ENCODE measurements around the gene RNF13.

The RNF13 gene

DNA sequence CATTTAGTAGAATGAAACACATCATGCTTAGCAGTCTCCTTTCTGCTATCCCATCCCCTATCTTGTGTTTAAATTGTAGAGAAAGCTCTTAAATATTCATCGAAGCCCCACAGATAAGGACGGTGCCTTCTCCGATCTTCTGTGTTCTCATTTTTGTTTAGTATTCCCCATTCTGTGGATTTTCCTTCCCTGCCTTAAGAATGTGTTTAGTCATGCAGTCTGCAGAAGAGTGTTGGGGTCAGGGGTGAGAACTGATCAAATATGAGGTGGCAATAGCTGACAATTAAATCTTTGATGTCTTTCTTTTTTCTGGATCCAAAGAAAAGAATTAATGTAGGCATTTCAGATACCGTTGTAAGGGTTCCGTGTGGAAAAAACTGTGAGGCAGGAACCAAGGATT, 11.4 kb upstream of the RNF13 start:
- Histone ChIP-seq H3K4me3 (ENCODE audit: low read depth in 1 of 2, low read length in 2 of 2) (no peak overlapping the region), H3K9ac (ENCODE audit: low read length) (no peak overlapping the region), H3K27me3 (ENCODE audit: control insufficient read depth in 1 of 2, insufficient read depth in 2 of 2, low read length in 2 of 2) (no peaks in the 10 kb centered on the region), H3K9me3 (ENCODE audit: low read length) (no peaks in the 10 kb centered on the region), H3K36me3 (ENCODE audit: insufficient read depth, low read length) (no peaks in the 10 kb centered on the region), H3K4me1 (ENCODE audit: insufficient read depth, low read length) (no peaks in the 10 kb centered on the region), H3K27ac (ENCODE audit: low read depth, low read length) (no peak overlapping the region)

DNA sequence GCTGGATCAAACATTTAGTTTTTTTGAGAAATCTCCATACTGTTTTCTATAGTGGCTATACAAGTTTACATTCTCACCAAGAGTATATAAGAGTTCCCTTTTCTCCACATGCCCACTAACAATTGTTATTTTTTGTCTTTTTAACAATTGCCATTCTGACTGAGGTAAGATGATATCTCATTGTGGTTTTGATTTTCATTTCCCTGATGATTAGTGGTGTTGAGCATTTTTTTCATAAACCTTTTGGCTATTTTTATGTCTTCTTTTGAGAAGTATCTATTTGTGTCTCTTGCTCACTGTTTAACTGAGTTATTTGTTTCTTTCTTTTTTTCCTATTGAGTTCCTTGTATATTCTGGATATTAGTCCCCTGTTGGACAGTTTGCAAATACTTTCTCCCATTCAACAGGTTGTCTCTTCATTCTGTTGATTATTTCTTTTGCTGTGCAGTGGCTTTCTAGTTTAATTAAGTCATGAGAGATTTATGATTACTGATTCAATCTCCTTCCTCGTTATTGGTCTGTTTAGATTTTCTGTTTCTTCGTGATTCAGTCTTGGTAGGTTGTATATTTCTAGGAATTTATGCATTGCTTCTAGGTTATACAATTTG, 6.7 kb upstream of the RNF13 start:
- Histone ChIP-seq H3K9me3 (ENCODE audit: low read length) (no peaks in the 10 kb centered on the region), H3K4me3 (ENCODE audit: low read depth in 1 of 2, low read length in 2 of 2) (no peak overlapping the region), H3K4me1 (ENCODE audit: insufficient read depth, low read length) (no peaks in the 10 kb centered on the region), H3K27me3 (ENCODE audit: control insufficient read depth in 1 of 2, insufficient read depth in 2 of 2, low read length in 2 of 2) (no peaks in the 10 kb centered on the region), H3K36me3 (ENCODE audit: insufficient read depth, low read length) (no peaks in the 10 kb centered on the region), H3K27ac (ENCODE audit: low read depth, low read length) (no peak overlapping the region), H3K9ac (ENCODE audit: low read length) (no peak overlapping the region)

DNA sequence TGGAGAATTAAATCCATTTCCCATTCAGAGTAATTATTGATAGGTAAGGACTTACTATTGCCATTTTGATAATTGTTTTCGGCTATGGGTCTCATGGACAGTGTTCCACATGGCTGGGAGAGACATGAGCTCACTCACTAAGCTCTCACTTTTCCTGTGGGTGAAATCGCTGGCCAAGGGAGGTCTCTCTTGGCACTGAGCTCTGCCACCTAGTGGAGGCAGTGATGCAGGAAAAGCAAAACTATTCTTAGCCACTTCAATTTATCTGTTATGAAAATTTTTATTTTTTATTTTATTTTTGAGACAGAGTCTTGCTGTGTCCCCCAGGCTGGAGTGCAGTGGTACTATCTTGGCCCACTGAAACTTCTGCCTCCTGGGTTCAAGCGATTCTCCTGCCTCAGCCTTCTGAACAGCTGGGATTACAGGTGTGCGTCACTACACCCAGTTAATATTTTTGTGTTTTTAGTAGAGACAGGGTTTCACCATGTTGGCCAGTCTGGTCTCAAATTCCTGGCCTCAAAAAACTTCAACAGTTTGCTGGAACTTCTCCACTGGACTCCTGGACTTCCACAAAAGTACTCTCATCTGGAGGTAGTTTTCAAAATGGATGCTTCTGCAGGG, 4.7 kb upstream of the RNF13 start:
- no peak overlapping the region for H3K9ac ChIP-seq (ENCODE audit: low read length)
- H3K27ac ChIP-seq (ENCODE audit: low read depth, low read length) = no peak overlapping the region
- no peaks in the 10 kb centered on the region for H3K9me3 ChIP-seq (ENCODE audit: low read length)
- H3K4me1 ChIP-seq (ENCODE audit: insufficient read depth, low read length) = peaks cover 7% of the 10 kb centered on the region
- no peaks in the 10 kb centered on the region for H3K36me3 ChIP-seq (ENCODE audit: insufficient read depth, low read length)
- no peaks in the 10 kb centered on the region for H3K27me3 ChIP-seq (ENCODE audit: control insufficient read depth in 1 of 2, insufficient read depth in 2 of 2, low read length in 2 of 2)
- no peak overlapping the region for H3K4me3 ChIP-seq (ENCODE audit: low read depth in 1 of 2, low read length in 2 of 2)

DNA sequence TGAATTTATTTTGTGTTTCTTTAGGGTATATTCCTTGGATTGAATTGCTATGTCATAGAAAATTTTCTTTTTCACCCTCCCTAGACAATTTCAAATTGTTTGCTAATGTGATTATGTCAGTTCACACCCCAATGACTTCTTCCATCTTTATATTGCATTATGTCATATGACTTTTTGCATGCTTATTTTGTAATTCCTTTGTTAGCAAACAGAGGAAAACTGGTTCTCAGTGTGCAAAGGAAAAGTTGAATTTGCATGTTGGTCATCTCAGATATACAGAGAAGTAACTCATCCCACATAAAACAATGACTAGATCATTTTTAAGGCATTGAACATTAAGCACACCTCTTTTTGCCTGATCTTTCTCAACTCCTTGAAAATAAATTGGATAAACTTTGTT, 3.3 kb upstream of the RNF13 start:
- Histone ChIP-seq H3K27me3 (ENCODE audit: control insufficient read depth in 1 of 2, insufficient read depth in 2 of 2, low read length in 2 of 2) (no peaks in the 10 kb centered on the region), H3K36me3 (ENCODE audit: insufficient read depth, low read length) (no peaks in the 10 kb centered on the region), H3K9me3 (ENCODE audit: low read length) (no peaks in the 10 kb centered on the region), H3K4me1 (ENCODE audit: insufficient read depth, low read length) (peaks cover 11% of the 10 kb centered on the region), H3K9ac (ENCODE audit: low read length) (no peak overlapping the region), H3K4me3 (ENCODE audit: low read depth in 1 of 2, low read length in 2 of 2) (no peak overlapping the region), H3K27ac (ENCODE audit: low read depth, low read length) (no peak overlapping the region)

DNA sequence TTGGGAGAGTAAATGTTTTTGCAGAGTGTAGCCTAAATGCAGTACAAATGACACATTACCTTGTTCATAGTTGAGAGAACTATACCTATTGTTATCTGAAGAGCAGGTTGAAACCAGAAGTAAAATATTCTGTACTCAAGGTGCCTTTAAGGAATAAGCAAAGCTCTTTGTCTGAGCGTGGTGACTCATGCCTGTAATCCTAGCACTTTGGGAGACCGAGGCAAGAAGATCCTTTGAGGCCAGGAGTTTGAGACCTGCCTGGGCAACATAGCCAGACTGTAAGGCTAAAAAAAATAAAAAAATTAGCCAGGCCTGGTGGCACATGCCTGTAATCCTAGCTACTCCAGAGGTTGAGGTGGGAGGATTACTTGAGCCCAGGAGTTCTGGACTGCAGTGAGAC, 2.2 kb upstream of the RNF13 start:
- H3K4me3 ChIP-seq (ENCODE audit: low read depth in 1 of 2, low read length in 2 of 2) = no peak overlapping the region
- H3K9me3 ChIP-seq (ENCODE audit: low read length) = no peaks in the 10 kb centered on the region
- no peaks in the 10 kb centered on the region for H3K36me3 ChIP-seq (ENCODE audit: insufficient read depth, low read length)
- no peaks in the 10 kb centered on the region for H3K27me3 ChIP-seq (ENCODE audit: control insufficient read depth in 1 of 2, insufficient read depth in 2 of 2, low read length in 2 of 2)
- no peak overlapping the region for H3K27ac ChIP-seq (ENCODE audit: low read depth, low read length)
- peaks cover 21% of the 10 kb centered on the region for H3K4me1 ChIP-seq (ENCODE audit: insufficient read depth, low read length)
- H3K9ac ChIP-seq (ENCODE audit: low read length) = no peak overlapping the region

DNA sequence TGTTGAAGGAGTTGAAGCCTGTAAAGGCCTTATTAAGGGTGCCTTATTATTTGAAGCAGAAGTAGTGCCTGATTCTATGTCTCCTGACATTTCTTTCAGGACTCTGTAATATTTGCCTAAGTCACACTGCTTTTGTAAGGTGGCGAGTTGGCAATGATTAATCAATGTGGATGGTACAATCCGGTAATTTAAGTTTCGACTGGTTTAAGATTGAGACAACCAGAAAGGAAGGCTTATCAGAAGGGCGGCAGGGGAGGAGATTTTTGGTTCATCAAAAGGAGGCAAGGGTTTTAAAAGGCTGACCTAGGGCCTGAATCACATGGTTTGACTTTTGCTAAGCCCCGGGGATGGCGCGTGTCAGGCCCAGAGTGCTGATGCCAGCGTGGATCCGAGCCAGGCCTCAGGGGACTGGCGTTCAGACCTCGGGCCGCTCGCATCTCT, 830 bp upstream of the RNF13 start:
- Histone ChIP-seq H3K4me3 (ENCODE audit: low read depth in 1 of 2, low read length in 2 of 2) (peak overlapping the region; percentile 82 to 90), H3K9ac (ENCODE audit: low read length) (peak overlapping the region; percentile 84), H3K27me3 (ENCODE audit: control insufficient read depth in 1 of 2, insufficient read depth in 2 of 2, low read length in 2 of 2) (no peaks in the 10 kb centered on the region), H3K9me3 (ENCODE audit: low read length) (no peaks in the 10 kb centered on the region), H3K36me3 (ENCODE audit: insufficient read depth, low read length) (no peaks in the 10 kb centered on the region), H3K4me1 (ENCODE audit: insufficient read depth, low read length) (peaks cover 34% of the 10 kb centered on the region), H3K27ac (ENCODE audit: low read depth, low read length) (peak overlapping the region; percentile 93)

DNA sequence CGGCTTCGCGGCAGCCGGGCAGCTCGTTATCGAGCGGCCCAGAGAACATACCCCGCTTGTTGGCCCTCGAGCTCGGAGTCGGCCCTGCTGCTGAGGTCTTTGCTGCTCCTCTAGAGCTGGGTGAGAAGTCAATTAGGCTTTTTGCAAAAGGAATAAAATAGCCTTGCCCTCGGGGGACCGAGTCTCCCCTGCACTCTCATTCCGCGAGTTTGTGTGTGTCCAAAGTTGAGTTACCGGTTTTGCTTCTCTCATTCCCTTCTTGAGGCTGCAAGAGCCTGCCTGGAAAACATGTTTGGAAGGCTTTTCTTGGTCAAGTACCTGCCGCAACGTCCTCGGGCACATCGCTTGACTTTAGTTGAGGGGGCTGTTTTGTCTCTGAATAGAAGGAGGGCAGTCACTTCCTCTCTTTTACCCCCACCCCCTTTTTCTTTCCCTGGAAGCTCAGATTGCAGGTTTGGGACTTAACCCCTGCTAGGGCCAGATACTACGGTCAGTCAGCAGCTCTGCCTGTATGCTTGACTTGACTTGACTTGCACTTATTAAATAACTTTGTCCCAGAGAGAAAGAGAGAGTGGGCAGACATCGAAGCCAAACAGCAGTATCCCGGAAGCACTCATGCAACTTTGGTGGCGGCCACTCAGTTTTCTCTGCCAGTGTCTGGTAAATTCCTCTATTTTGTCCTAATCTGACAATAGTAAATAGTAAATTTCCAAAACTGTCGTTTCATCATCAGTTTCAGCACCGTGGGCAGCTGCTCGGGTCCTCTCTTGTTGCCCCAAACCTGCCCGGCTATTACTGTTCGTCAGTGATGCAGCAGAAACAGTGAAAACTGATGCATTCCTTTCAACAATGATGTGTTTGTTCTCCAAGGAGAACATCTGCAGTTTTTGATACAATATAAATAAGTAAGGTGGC, 609 bp downstream of the RNF13 start:
- H3K9me3 ChIP-seq (ENCODE audit: low read length) = no peaks in the 10 kb centered on the region
- H3K27me3 ChIP-seq (ENCODE audit: control insufficient read depth in 1 of 2, insufficient read depth in 2 of 2, low read length in 2 of 2) = no peaks in the 10 kb centered on the region
- H3K36me3 ChIP-seq (ENCODE audit: insufficient read depth, low read length) = no peaks in the 10 kb centered on the region
- H3K4me1 ChIP-seq (ENCODE audit: insufficient read depth, low read length) = peaks cover 44% of the 10 kb centered on the region
- peak overlapping the region; percentile 82 to 90 for H3K4me3 ChIP-seq (ENCODE audit: low read depth in 1 of 2, low read length in 2 of 2)
- peak overlapping the region; percentile 84 for H3K9ac ChIP-seq (ENCODE audit: low read length)
- peak overlapping the region; percentile 97 for H3K27ac ChIP-seq (ENCODE audit: low read depth, low read length)

DNA sequence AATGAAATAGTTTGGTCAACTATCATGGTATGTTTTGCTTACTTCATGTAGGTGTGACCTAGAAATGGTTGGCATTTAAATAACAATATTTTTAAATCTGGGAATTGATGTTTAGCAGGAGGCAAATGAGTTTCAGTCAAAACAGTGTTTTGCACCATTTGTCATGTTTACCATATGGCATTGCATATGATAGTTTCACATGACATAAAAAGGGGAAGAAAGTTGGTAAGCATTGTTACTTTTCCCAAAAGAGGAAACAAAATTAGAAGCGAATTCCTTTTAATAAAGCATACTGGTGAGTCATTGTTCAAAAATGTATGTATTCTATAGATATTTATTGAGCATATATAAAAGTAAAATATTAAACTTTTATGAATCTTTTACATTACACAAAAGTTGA, 2.3 kb downstream of the RNF13 start:
- peak overlapping the region in 1 of 2 donors; percentile 90 for H3K4me3 ChIP-seq (ENCODE audit: low read depth in 1 of 2, low read length in 2 of 2)
- peaks cover 44% of the 10 kb centered on the region for H3K4me1 ChIP-seq (ENCODE audit: insufficient read depth, low read length)
- no peaks in the 10 kb centered on the region for H3K9me3 ChIP-seq (ENCODE audit: low read length)
- peak overlapping the region; percentile 19 for H3K27ac ChIP-seq (ENCODE audit: low read depth, low read length)
- H3K36me3 ChIP-seq (ENCODE audit: insufficient read depth, low read length) = no peaks in the 10 kb centered on the region
- no peaks in the 10 kb centered on the region for H3K27me3 ChIP-seq (ENCODE audit: control insufficient read depth in 1 of 2, insufficient read depth in 2 of 2, low read length in 2 of 2)
- no peak overlapping the region for H3K9ac ChIP-seq (ENCODE audit: low read length)

DNA sequence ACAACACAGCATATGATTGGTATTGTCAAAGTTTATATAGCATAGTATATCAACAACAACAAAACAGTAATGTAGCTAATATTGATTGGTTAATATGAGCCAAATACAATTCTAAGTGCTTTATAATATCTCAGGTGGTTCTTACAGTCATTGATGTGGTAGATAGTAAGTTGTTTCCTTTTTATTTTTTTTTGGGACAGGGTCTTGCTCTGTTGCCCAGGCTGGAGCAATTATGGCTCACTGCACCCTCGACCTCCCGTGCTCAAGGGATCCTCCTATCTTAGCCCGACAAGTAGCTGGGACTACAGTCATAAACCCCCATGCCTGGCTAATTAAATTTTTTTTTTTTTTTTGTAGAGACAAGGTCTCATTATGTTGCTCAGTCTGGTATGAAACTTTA, 2.7 kb downstream of the RNF13 start:
- H3K27me3 ChIP-seq (ENCODE audit: control insufficient read depth in 1 of 2, insufficient read depth in 2 of 2, low read length in 2 of 2) = no peaks in the 10 kb centered on the region
- H3K4me1 ChIP-seq (ENCODE audit: insufficient read depth, low read length) = peaks cover 44% of the 10 kb centered on the region
- H3K27ac ChIP-seq (ENCODE audit: low read depth, low read length) = no peak overlapping the region
- H3K36me3 ChIP-seq (ENCODE audit: insufficient read depth, low read length) = no peaks in the 10 kb centered on the region
- H3K4me3 ChIP-seq (ENCODE audit: low read depth in 1 of 2, low read length in 2 of 2) = no peak overlapping the region
- no peaks in the 10 kb centered on the region for H3K9me3 ChIP-seq (ENCODE audit: low read length)
- H3K9ac ChIP-seq (ENCODE audit: low read length) = no peak overlapping the region

DNA sequence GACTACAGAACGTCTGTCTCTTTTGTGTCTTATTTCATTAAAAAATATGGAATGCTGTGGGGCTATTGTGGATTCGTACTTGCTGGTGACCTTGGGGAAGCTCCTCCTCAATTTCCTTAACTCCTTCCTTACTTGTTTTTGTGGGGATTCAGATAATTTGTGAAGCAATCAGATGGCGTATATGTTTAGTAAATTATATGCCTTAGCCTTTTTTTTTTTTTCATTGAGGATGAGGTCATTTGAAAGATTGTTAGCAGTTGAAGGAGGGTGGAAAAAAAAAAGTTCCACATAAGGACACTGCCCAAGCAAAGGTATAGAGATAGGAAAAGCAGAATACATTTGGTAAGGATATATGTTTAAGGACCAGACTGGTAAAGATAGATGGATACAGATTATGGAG, 3.3 kb downstream of the RNF13 start:
- Histone ChIP-seq H3K36me3 (ENCODE audit: insufficient read depth, low read length) (no peaks in the 10 kb centered on the region), H3K4me1 (ENCODE audit: insufficient read depth, low read length) (peaks cover 44% of the 10 kb centered on the region), H3K9me3 (ENCODE audit: low read length) (no peaks in the 10 kb centered on the region), H3K9ac (ENCODE audit: low read length) (no peak overlapping the region), H3K27me3 (ENCODE audit: control insufficient read depth in 1 of 2, insufficient read depth in 2 of 2, low read length in 2 of 2) (no peaks in the 10 kb centered on the region), H3K27ac (ENCODE audit: low read depth, low read length) (peak overlapping the region; percentile 21), H3K4me3 (ENCODE audit: low read depth in 1 of 2, low read length in 2 of 2) (no peak overlapping the region)

DNA sequence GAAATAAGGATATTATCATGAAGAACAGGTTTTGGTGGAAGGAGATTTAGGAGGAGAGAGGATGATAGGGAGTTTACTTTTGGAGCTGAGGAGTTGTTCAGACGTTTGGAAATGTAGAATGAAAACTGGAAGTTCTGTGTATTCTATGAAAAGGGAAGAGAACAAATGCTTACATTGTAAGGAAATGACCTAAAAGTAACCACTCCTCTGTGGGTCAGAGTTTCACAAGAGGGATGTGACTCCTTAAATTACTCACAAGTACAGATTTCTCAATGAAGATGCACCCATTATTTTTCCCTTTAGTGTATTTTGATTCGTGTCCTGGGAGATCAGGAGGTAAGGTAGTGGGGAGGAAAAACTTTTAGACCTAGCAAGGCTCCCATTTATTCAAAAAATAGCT, 4.0 kb downstream of the RNF13 start:
- no peak overlapping the region for H3K4me3 ChIP-seq (ENCODE audit: low read depth in 1 of 2, low read length in 2 of 2)
- H3K4me1 ChIP-seq (ENCODE audit: insufficient read depth, low read length) = peaks cover 42% of the 10 kb centered on the region
- no peak overlapping the region for H3K9ac ChIP-seq (ENCODE audit: low read length)
- no peaks in the 10 kb centered on the region for H3K9me3 ChIP-seq (ENCODE audit: low read length)
- no peaks in the 10 kb centered on the region for H3K27me3 ChIP-seq (ENCODE audit: control insufficient read depth in 1 of 2, insufficient read depth in 2 of 2, low read length in 2 of 2)
- H3K27ac ChIP-seq (ENCODE audit: low read depth, low read length) = peak overlapping the region; percentile 10
- H3K36me3 ChIP-seq (ENCODE audit: insufficient read depth, low read length) = no peaks in the 10 kb centered on the region
